RWPE2 (cell line): ENCODE data around the gene TAS1R3.

Experiments
- ATAC-seq: fragments of 200-7000 bp; cut with Tn5 transposase; 3 replicates; pipeline ENCODE4 v1.9.1; 2021; ENCODE audit warnings: low read depth
- DNase-seq: peaks from one replicate; pipeline ENCODE4 v3.0.0-alpha.2; 2020; ENCODE audit warnings: low spot score
- H3K27ac ChIP-seq: fragments of 450-650 bp; 2 replicates; pipeline ENCODE4 v1.5.1; 2017; ENCODE audit warnings: mild to moderate bottlenecking; ENCODE audit not compliant: poor library complexity, severe bottlenecking
- H3K27me3 ChIP-seq: fragments of 250-450 bp; sonication (Bioruptor Pico); 2 replicates; pipeline ENCODE4 v1.5.1; 2021; ENCODE audit warnings: mild to moderate bottlenecking, moderate library complexity; ENCODE audit not compliant: insufficient read depth, poor library complexity, severe bottlenecking
- H3K36me3 ChIP-seq: fragments of 250-450 bp; sonication (Bioruptor Pico); 2 replicates; pipeline ENCODE4 v1.5.1; 2020; ENCODE audit warnings: low read depth, mild to moderate bottlenecking, moderate library complexity
- H3K4me1 ChIP-seq: fragments of 250-450 bp; sonication (Bioruptor Pico); 2 replicates; pipeline ENCODE4 v1.5.1; 2021; ENCODE audit warnings: mild to moderate bottlenecking, moderate library complexity; ENCODE audit not compliant: insufficient read depth, poor library complexity, severe bottlenecking
- H3K4me3 ChIP-seq: fragments of 250-450 bp; sonication (Bioruptor Pico); 2 replicates; pipeline ENCODE4 v1.5.1; 2021; ENCODE audit warnings: mild to moderate bottlenecking, moderate library complexity; ENCODE audit not compliant: severe bottlenecking
- H3K9me3 ChIP-seq: fragments of 250-450 bp; sonication (Bioruptor Pico); 2 replicates; pipeline ENCODE4 v1.5.1; 2021; ENCODE audit warnings: mild to moderate bottlenecking, moderate library complexity; ENCODE audit not compliant: severe bottlenecking
- CTCF ChIP-seq: fragments of 450-650 bp; IDR thresholded peaks from one replicate; pipeline ENCODE4 v1.5.1; 2017; ENCODE audit warnings: mild to moderate bottlenecking, moderate library complexity; ENCODE audit not compliant: poor library complexity, severe bottlenecking

TAS1R3 gene

GRCh38 chr1:1340791-1341548 lies 9.9 kb downstream of the TAS1R3 start:
- DNase-seq: no peak
- Histone ChIP-seq H3K27me3 (no peaks in the 10 kb centered on the region), H3K9me3 (no peaks in the 10 kb centered on the region), H3K36me3 (peaks cover 43% of the 10 kb centered on the region), H3K27ac (no peak overlapping the region), H3K4me3 (no peak overlapping the region), H3K4me1 (peaks cover 20% of the 10 kb centered on the region)
- ATAC-seq: no peak
- TF ChIP-seq CTCF: no peak

- no peak for TF ChIP-seq CTCF
- Histone ChIP-seq H3K9me3 (no peaks in the 10 kb centered on the region), H3K4me1 (peaks cover 26% of the 10 kb centered on the region), H3K27me3 (no peaks in the 10 kb centered on the region), H3K36me3 (peaks cover 40% of the 10 kb centered on the region), H3K27ac (no peak overlapping the region), H3K4me3 (no peak overlapping the region)
- ATAC-seq: no peak
- DNase-seq: no peak
These were observed 10.5 kb downstream of the TAS1R3 start for GRCh38 chr1:1341549-1342021.

GRCh38 chr1:1342061-1342562 lies 11.0 kb downstream of the TAS1R3 start:
- TF ChIP-seq CTCF: no peak
- H3K27me3 ChIP-seq: no peaks in the 10 kb centered on the region
- peak overlapping the region; percentile 98 for H3K27ac ChIP-seq
- H3K4me1 ChIP-seq: peaks cover 26% of the 10 kb centered on the region
- H3K9me3 ChIP-seq: no peaks in the 10 kb centered on the region
- no peak overlapping the region for H3K4me3 ChIP-seq
- peaks cover 35% of the 10 kb centered on the region for H3K36me3 ChIP-seq
- DNase-seq: no peak
- ATAC-seq: no peak

- Histone ChIP-seq H3K27ac (peak overlapping the region; percentile 98), H3K4me1 (peaks cover 26% of the 10 kb centered on the region), H3K4me3 (no peak overlapping the region), H3K36me3 (peaks cover 30% of the 10 kb centered on the region), H3K9me3 (no peaks in the 10 kb centered on the region), H3K27me3 (no peaks in the 10 kb centered on the region)
- DNase-seq (no peak), ATAC-seq (no peak)
- TF ChIP-seq CTCF: no peak
These were observed 11.6 kb downstream of the TAS1R3 start for GRCh38 chr1:1342584-1343115.
